Measurements from ENCODE around the gene CSF3R. TPM values are rescaled to one million over a fixed set of nuclear protein-coding genes. Genes with fewer than 3 reads are reported as not detected.
"Not testable (repeated sequence)": the region's sequence is repeated elsewhere in the genome, so short reads cannot be mapped to it uniquely, and the experiment has no call there.

Gene CSF3R
- total and polyA plus RNA-seq, 4 donors = 129 to 705 (median 207) TPM

GRCh38 chr1:36479505-36480051, 3.1 kb downstream of the CSF3R start:
- Histone ChIP-seq H3K27ac (ENCODE audit: low read depth in 1 of 2, low read length in 1 of 2) (no peak overlapping the region), H3K36me3 (ENCODE audit: control insufficient read depth in 4 of 4, insufficient read depth in 4 of 4, low read length in 4 of 4) (peaks cover 0 to 4% (median 0%) of the 10 kb centered on the region in 4 donors)
- 43 to 73% methylated on average over 2 of the region's 2 CpGs for WGBS, 2 donors

GRCh38 chr1:36477615-36478014, 5.1 kb downstream of the CSF3R start:
- not testable (repeated sequence) for H3K27ac ChIP-seq (ENCODE audit: low read depth in 1 of 2, low read length in 1 of 2); H3K27me3 ChIP-seq (ENCODE audit: control insufficient read depth in 3 of 3, insufficient read depth in 3 of 3, low read length in 2 of 3); H3K4me3 ChIP-seq; DNase-seq; H3K9ac ChIP-seq (ENCODE audit: insufficient read depth in 1 of 2, low read length in 2 of 2); ATAC-seq (ENCODE audit: insufficient read depth, low FRiP score); H3K36me3 ChIP-seq (ENCODE audit: control insufficient read depth in 4 of 4, insufficient read depth in 4 of 4, low read length in 4 of 4); H3K9me3 ChIP-seq (ENCODE audit: control insufficient read depth in 4 of 4, insufficient read depth in 3 of 4, low read length in 3 of 4)
- 92 to 95% methylated on average over 13 of the region's 13 CpGs for WGBS, 2 donors
- H3K4me1 ChIP-seq (ENCODE audit: control insufficient read depth in 5 of 5, insufficient read depth in 5 of 5, low read length in 5 of 5) = peaks cover 0 to 13% (median 3%) of the 10 kb centered on the region in 5 donors

More at GRCh38 chr1:36479505-36480051, 3.1 kb downstream of the CSF3R start:
- no peak overlapping the region for H3K9ac ChIP-seq (ENCODE audit: insufficient read depth in 1 of 2, low read length in 2 of 2)
- H3K9me3 ChIP-seq (ENCODE audit: control insufficient read depth in 4 of 4, insufficient read depth in 3 of 4, low read length in 3 of 4) = no peaks in the 10 kb centered on the region
- DNase-seq (no peak), ATAC-seq (ENCODE audit: insufficient read depth, low FRiP score) (no peak)
- no peaks in the 10 kb centered on the region for H3K27me3 ChIP-seq (ENCODE audit: control insufficient read depth in 3 of 3, insufficient read depth in 3 of 3, low read length in 2 of 3)
- no peak for TF ChIP-seq CTCF (IDR thresholded peaks at IDR 0.05; ENCODE audit: control extremely low read depth, extremely low read depth)
- no peak overlapping the region for H3K4me3 ChIP-seq
- peaks cover 0 to 19% (median 3%) of the 10 kb centered on the region in 5 donors for H3K4me1 ChIP-seq (ENCODE audit: control insufficient read depth in 5 of 5, insufficient read depth in 5 of 5, low read length in 5 of 5)

GRCh38 chr1:36476945-36477344, 5.8 kb downstream of the CSF3R start:
- Histone ChIP-seq H3K9me3 (ENCODE audit: control insufficient read depth in 4 of 4, insufficient read depth in 3 of 4, low read length in 3 of 4) (no peaks in the 10 kb centered on the region), H3K27ac (ENCODE audit: low read depth in 1 of 2, low read length in 1 of 2) (no peak overlapping the region), H3K4me1 (ENCODE audit: control insufficient read depth in 5 of 5, insufficient read depth in 5 of 5, low read length in 5 of 5) (peaks cover 0 to 6% (median 1%) of the 10 kb centered on the region in 5 donors), H3K27me3 (ENCODE audit: control insufficient read depth in 3 of 3, insufficient read depth in 3 of 3, low read length in 2 of 3) (no peaks in the 10 kb centered on the region), H3K4me3 (no peak overlapping the region), H3K9ac (ENCODE audit: insufficient read depth in 1 of 2, low read length in 2 of 2) (no peak overlapping the region), H3K36me3 (ENCODE audit: control insufficient read depth in 4 of 4, insufficient read depth in 4 of 4, low read length in 4 of 4) (peaks cover 0 to 4% (median 0%) of the 10 kb centered on the region in 4 donors)
- no peak for TF ChIP-seq CTCF (IDR thresholded peaks at IDR 0.05; ENCODE audit: control extremely low read depth, extremely low read depth)
- DNase-seq (no peak), ATAC-seq (ENCODE audit: insufficient read depth, low FRiP score) (no peak)
- 78 to 83% methylated on average over 5 of the region's 5 CpGs for WGBS, 2 donors

GRCh38 chr1:36475910-36476604, 6.7 kb downstream of the CSF3R start:
- ATAC-seq (ENCODE audit: insufficient read depth, low FRiP score) (no peak), DNase-seq (peak; percentile 31 to 55 (median 53))
- 75 to 78% methylated on average over 7 of the region's 7 CpGs for WGBS, 2 donors
- no peak overlapping the region for H3K27ac ChIP-seq (ENCODE audit: low read depth in 1 of 2, low read length in 1 of 2)
- no peak overlapping the region for H3K9ac ChIP-seq (ENCODE audit: insufficient read depth in 1 of 2, low read length in 2 of 2)
- H3K9me3 ChIP-seq (ENCODE audit: control insufficient read depth in 4 of 4, insufficient read depth in 3 of 4, low read length in 3 of 4) = no peaks in the 10 kb centered on the region
- H3K4me3 ChIP-seq = no peak overlapping the region
- no peaks in the 10 kb centered on the region for H3K27me3 ChIP-seq (ENCODE audit: control insufficient read depth in 3 of 3, insufficient read depth in 3 of 3, low read length in 2 of 3)
- no peaks in the 10 kb centered on the region for H3K4me1 ChIP-seq (ENCODE audit: control insufficient read depth in 5 of 5, insufficient read depth in 5 of 5, low read length in 5 of 5)
- TF ChIP-seq CTCF (IDR thresholded peaks at IDR 0.05; ENCODE audit: control extremely low read depth, extremely low read depth) = no peak
- H3K36me3 ChIP-seq (ENCODE audit: control insufficient read depth in 4 of 4, insufficient read depth in 4 of 4, low read length in 4 of 4) = peaks cover 0 to 4% (median 0%) of the 10 kb centered on the region in 4 donors
